ENCODE results near the gene CELA3B.
"Not testable (repeated sequence)": the region's sequence is repeated elsewhere in the genome, so short reads cannot be mapped to it uniquely, and the experiment has no call there.

Gene CELA3B

GRCh38 chr1:21976703-21977239 lies at the start of gene CELA3B:
Gene CELA3B, plus strand, starts transcription at chr1:21977022. Its CDS starts 18 bp downstream, at chr1:21977040.
- not testable (repeated sequence) for DNase-seq (ENCODE audit: low read depth); H3K4me3 ChIP-seq (ENCODE audit: low read depth, low read length)

GRCh38 chr1:21927533-21928237 lies 49.1 kb upstream of the CELA3B start:
- no peak overlapping the region for H3K4me3 ChIP-seq (ENCODE audit: low read depth, low read length)
- no peak for DNase-seq (ENCODE audit: low read depth)
- TF ChIP-seq MYC (IDR thresholded peaks at IDR 0.05; ENCODE audit: low read depth, low read length) = no peak
- no peak for TF ChIP-seq POLR2A (IDR thresholded peaks at IDR 0.05; ENCODE audit: extremely low read depth, insufficient read length)
- TF ChIP-seq MAX (IDR thresholded peaks at IDR 0.05; ENCODE audit: low read depth, low read length) = no peak
- no peak for TF ChIP-seq CTCF (IDR thresholded peaks at IDR 0.05; ENCODE audit: low read depth, low read length)

DNA sequence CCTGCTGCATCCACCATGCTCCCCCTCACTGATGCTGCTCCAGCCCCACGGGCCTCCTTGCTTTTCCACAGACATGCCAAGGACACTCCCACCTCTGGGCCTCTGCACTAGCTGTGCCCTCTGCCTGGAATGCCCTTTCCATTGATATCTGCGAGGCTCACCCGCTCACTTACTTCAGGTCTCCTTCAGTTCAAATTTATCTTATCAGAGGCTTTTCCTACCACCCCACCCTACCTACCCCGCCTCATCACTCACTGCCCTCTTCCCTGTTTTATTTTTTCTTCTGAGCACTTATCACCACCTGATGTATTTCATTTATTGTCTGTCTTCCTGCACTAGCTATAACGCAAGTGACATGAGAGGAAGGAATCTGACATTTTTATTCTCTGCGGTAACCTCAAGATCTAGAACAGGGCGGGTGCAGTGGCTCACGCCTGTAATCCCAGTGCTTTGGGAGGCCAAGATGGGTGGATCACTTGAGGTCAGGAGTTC lies 46.7 kb upstream of the CELA3B start:
- DNase-seq (ENCODE audit: low read depth) = no peak
- TF ChIP-seq MYC (IDR thresholded peaks at IDR 0.05; ENCODE audit: low read depth, low read length) (no peak), CTCF (IDR thresholded peaks at IDR 0.05; ENCODE audit: low read depth, low read length) (no peak), POLR2A (IDR thresholded peaks at IDR 0.05; ENCODE audit: extremely low read depth, insufficient read length) (no peak), MAX (IDR thresholded peaks at IDR 0.05; ENCODE audit: low read depth, low read length) (no peak)
- H3K4me3 ChIP-seq (ENCODE audit: low read depth, low read length) = no peak overlapping the region

DNA sequence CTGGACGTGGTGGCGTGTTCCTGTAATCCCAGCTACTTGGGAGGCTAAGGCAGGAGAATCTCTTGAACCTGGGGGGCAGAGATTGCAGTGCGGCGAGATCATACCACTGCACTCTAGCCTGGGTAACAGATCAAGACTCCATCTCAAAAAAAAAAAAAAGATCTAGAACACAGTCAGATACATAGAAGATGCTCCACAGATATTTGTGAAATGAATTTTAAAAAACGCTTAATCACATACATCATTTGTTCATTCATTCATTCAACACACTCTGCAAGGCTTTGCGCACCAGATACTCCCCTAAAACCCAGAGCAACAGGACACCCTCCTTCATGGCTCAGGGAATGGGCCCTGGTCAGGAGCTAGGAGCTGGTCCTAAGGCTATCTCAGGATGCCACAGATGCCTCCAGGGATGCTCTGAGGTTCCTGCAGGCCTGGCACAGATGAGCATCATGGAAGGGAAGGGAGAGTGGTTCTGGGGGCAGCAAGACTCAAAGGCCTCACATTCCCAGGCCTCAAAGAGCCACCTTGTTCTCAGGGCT lies 46.1 kb upstream of the CELA3B start:
- H3K4me3 ChIP-seq (ENCODE audit: low read depth, low read length) = no peak overlapping the region
- no peak for DNase-seq (ENCODE audit: low read depth)

DNA sequence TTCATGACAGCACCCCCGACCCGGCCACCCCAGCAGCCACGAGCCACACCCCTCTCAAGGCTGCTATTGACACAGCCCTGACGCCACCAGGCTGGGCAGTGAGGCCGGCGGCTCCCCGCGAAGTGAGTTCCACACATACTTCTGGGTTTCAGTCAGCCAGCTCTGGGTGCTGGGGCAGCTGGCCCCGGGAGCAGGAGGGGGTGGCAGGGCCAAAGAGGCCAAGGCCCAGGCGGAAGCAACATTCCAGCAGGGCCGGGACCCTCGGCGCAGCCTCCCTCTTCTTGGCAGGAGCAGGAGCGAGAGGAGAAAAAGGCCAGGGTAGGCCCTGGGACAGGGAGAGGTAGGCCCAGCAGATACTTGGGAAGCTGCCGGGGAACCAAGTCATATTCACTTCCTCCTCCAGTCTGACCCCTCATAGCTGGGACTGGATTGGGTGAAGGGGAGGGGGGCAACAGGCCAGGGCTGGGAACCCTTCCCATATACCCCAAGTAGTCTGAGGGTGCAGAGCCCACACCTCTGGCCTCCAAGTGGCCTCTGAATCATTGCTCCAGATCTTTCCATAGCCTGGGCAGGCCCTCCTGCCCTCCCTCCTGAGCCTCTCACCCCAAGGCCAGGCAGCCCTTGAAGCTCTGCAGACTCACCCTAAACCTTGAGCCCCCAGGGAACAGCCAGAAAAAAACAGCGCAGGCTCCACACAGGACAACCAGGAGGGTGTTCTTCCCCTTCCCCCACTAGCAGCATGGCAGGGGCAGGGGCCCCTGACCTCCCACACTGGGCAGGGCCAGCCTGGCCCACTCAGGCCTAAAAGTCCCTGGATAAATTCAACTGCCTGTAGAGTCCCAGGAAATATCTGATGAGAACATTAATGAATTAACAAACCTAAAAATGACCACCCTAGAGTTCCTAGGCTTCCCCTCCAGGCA lies 45.4 kb upstream of the CELA3B start:
- H3K4me3 ChIP-seq (ENCODE audit: low read depth, low read length) = no peak overlapping the region
- peak; percentile 44 for DNase-seq (ENCODE audit: low read depth)
- TF ChIP-seq MAX (IDR thresholded peaks at IDR 0.05; ENCODE audit: low read depth, low read length) = no peak
- TF ChIP-seq POLR2A (IDR thresholded peaks at IDR 0.05; ENCODE audit: extremely low read depth, insufficient read length) = no peak
- no peak for TF ChIP-seq CTCF (IDR thresholded peaks at IDR 0.05; ENCODE audit: low read depth, low read length)
- no peak for TF ChIP-seq MYC (IDR thresholded peaks at IDR 0.05; ENCODE audit: low read depth, low read length)

More for the DNA sequence above, 46.1 kb upstream of the CELA3B start:
- no peak for TF ChIP-seq MYC (IDR thresholded peaks at IDR 0.05; ENCODE audit: low read depth, low read length)
- no peak for TF ChIP-seq POLR2A (IDR thresholded peaks at IDR 0.05; ENCODE audit: extremely low read depth, insufficient read length)
- TF ChIP-seq MAX (IDR thresholded peaks at IDR 0.05; ENCODE audit: low read depth, low read length) = no peak

DNA sequence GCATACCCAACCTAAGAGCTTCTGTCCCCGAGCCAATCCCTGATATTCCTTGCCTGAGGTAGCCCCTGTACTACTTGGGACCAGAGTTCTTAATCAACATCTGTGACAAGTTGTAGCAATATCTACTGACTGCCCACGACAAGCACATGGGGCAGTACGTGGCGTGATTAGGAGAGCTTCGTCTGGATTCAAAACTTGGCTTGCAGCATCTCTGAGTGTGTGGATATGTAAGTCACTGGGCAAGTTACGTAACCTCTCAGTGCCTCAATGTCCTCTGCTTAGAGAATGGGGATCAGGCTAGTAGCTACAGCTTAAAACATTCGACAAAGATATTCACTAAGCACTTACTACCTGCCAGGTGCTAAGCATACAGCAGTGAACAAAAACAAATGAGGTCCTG lies 44.7 kb upstream of the CELA3B start:
- TF ChIP-seq MAX (IDR thresholded peaks at IDR 0.05; ENCODE audit: low read depth, low read length) = peak; percentile 59
- TF ChIP-seq CTCF (IDR thresholded peaks at IDR 0.05; ENCODE audit: low read depth, low read length) = no peak
- peak; percentile 36; the same call in 1 of the 2 replicates for TF ChIP-seq MYC (IDR thresholded peaks at IDR 0.05; ENCODE audit: low read depth, low read length)
- no peak for TF ChIP-seq POLR2A (IDR thresholded peaks at IDR 0.05; ENCODE audit: extremely low read depth, insufficient read length)
- DNase-seq (ENCODE audit: low read depth) = peak; percentile 75
- no peak overlapping the region for H3K4me3 ChIP-seq (ENCODE audit: low read depth, low read length)
